SK-N-MC (cell line): Measurements from ENCODE around the gene PDXP.

Source experiments
- EZH2 ChIP-seq: fragments of 200-600 bp; sonication (generic); IDR thresholded peaks from one replicate; pipeline ENCODE4 v1.6.1; 2017; ENCODE audit warnings: antibody characterized with exemption
- POLR2AphosphoS5 ChIP-seq: IDR thresholded peaks from 2 replicates; pipeline ENCODE4 v1.6.1; 2012; ENCODE audit warnings: mild to moderate bottlenecking, low read depth, low read length, borderline replicate concordance

DNA sequence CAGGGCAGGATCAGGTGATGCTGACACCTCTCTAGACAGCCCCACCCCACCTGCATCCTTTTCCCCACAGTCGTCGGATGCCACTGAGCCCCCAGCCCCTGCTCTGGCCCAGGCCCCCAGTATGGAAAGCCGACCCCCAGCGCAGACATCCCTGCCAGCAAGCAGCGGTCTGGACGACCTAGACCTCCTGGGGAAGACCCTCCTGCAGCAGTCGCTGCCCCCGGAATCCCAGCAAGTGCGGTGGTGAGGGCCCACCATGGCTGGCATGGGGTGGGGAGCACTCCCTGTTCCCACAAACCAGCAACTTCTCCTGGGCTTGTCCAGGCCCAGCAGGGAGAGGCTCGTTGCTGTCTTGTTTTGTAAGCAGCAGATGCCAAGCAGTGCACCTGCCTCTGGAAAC, 28.6 kb upstream of the PDXP start:
- no peak for TF ChIP-seq POLR2AphosphoS5
- TF ChIP-seq EZH2 = no peak
